ENCODE results near the gene CELF2.

The CELF2 gene

GRCh38 chr10:11049806-11050205 is 32.1 kb downstream of the CELF2 start:
- no peaks in the 10 kb centered on the region for H3K36me3 ChIP-seq (ENCODE audit: control insufficient read depth in 5 of 5, insufficient read depth in 5 of 5, low read length in 5 of 5)
- no peak overlapping the region for H3K4me3 ChIP-seq (ENCODE audit: low read depth in 1 of 5, low read length in 5 of 5)
- H3K9ac ChIP-seq (ENCODE audit: low read length in 5 of 5) = peak overlapping the region in 1 of 5 donors; percentile 1
- no peaks in the 10 kb centered on the region for H3K27me3 ChIP-seq (ENCODE audit: control insufficient read depth in 5 of 5, insufficient read depth in 4 of 5, low read length in 5 of 5)
- H3K27ac ChIP-seq (ENCODE audit: low read depth, low read length) = no peak overlapping the region
- peaks cover 0 to 55% (median 51%) of the 10 kb centered on the region in 5 donors for H3K4me1 ChIP-seq (ENCODE audit: control insufficient read depth in 5 of 5, insufficient read depth in 5 of 5, low read length in 5 of 5)
- H3K9me3 ChIP-seq (ENCODE audit: control insufficient read depth in 5 of 5, low read length in 5 of 5) = no peaks in the 10 kb centered on the region

- peaks cover 0 to 54% (median 51%) of the 10 kb centered on the region in 5 donors for H3K4me1 ChIP-seq (ENCODE audit: control insufficient read depth in 5 of 5, insufficient read depth in 5 of 5, low read length in 5 of 5)
- H3K27me3 ChIP-seq (ENCODE audit: control insufficient read depth in 5 of 5, insufficient read depth in 4 of 5, low read length in 5 of 5) = no peaks in the 10 kb centered on the region
- no peak overlapping the region for H3K27ac ChIP-seq (ENCODE audit: low read depth, low read length)
- H3K9ac ChIP-seq (ENCODE audit: low read length in 5 of 5) = peak overlapping the region in 1 of 5 donors; percentile 10
- H3K9me3 ChIP-seq (ENCODE audit: control insufficient read depth in 5 of 5, low read length in 5 of 5) = no peaks in the 10 kb centered on the region
- no peaks in the 10 kb centered on the region for H3K36me3 ChIP-seq (ENCODE audit: control insufficient read depth in 5 of 5, insufficient read depth in 5 of 5, low read length in 5 of 5)
- no peak overlapping the region for H3K4me3 ChIP-seq (ENCODE audit: low read depth in 1 of 5, low read length in 5 of 5)
Observed at GRCh38 chr10:11050301-11051287, 32.9 kb downstream of the CELF2 start.

GRCh38 chr10:11057018-11057417 is 39.3 kb downstream of the CELF2 start:
- Histone ChIP-seq H3K27me3 (ENCODE audit: control insufficient read depth in 5 of 5, insufficient read depth in 4 of 5, low read length in 5 of 5) (no peaks in the 10 kb centered on the region), H3K27ac (ENCODE audit: low read depth, low read length) (no peak overlapping the region), H3K4me1 (ENCODE audit: control insufficient read depth in 5 of 5, insufficient read depth in 5 of 5, low read length in 5 of 5) (peaks cover 0 to 13% (median 0%) of the 10 kb centered on the region in 5 donors), H3K9ac (ENCODE audit: low read length in 5 of 5) (no peak overlapping the region), H3K4me3 (ENCODE audit: low read depth in 1 of 5, low read length in 5 of 5) (no peak overlapping the region), H3K9me3 (ENCODE audit: control insufficient read depth in 5 of 5, low read length in 5 of 5) (no peaks in the 10 kb centered on the region), H3K36me3 (ENCODE audit: control insufficient read depth in 5 of 5, insufficient read depth in 5 of 5, low read length in 5 of 5) (no peaks in the 10 kb centered on the region)

- Histone ChIP-seq H3K9me3 (ENCODE audit: control insufficient read depth in 5 of 5, low read length in 5 of 5) (no peaks in the 10 kb centered on the region), H3K4me3 (ENCODE audit: low read depth in 1 of 5, low read length in 5 of 5) (no peak overlapping the region), H3K27me3 (ENCODE audit: control insufficient read depth in 5 of 5, insufficient read depth in 4 of 5, low read length in 5 of 5) (no peaks in the 10 kb centered on the region), H3K9ac (ENCODE audit: low read length in 5 of 5) (no peak overlapping the region), H3K4me1 (ENCODE audit: control insufficient read depth in 5 of 5, insufficient read depth in 5 of 5, low read length in 5 of 5) (peaks cover 0 to 13% (median 0%) of the 10 kb centered on the region in 5 donors), H3K27ac (ENCODE audit: low read depth, low read length) (no peak overlapping the region), H3K36me3 (ENCODE audit: control insufficient read depth in 5 of 5, insufficient read depth in 5 of 5, low read length in 5 of 5) (no peaks in the 10 kb centered on the region)
Observed at GRCh38 chr10:11057448-11057847, 39.8 kb downstream of the CELF2 start.

- no peak overlapping the region for H3K27ac ChIP-seq (ENCODE audit: low read depth, low read length)
- H3K4me3 ChIP-seq (ENCODE audit: low read depth in 1 of 5, low read length in 5 of 5) = no peak overlapping the region
- no peaks in the 10 kb centered on the region for H3K27me3 ChIP-seq (ENCODE audit: control insufficient read depth in 5 of 5, insufficient read depth in 4 of 5, low read length in 5 of 5)
- no peak overlapping the region for H3K9ac ChIP-seq (ENCODE audit: low read length in 5 of 5)
- H3K9me3 ChIP-seq (ENCODE audit: control insufficient read depth in 5 of 5, low read length in 5 of 5) = no peaks in the 10 kb centered on the region
- H3K4me1 ChIP-seq (ENCODE audit: control insufficient read depth in 5 of 5, insufficient read depth in 5 of 5, low read length in 5 of 5) = peaks cover 0 to 13% (median 0%) of the 10 kb centered on the region in 5 donors
- no peaks in the 10 kb centered on the region for H3K36me3 ChIP-seq (ENCODE audit: control insufficient read depth in 5 of 5, insufficient read depth in 5 of 5, low read length in 5 of 5)
Observed at GRCh38 chr10:11057994-11058393, 40.3 kb downstream of the CELF2 start.

- Histone ChIP-seq H3K36me3 (ENCODE audit: control insufficient read depth in 5 of 5, insufficient read depth in 5 of 5, low read length in 5 of 5) (no peaks in the 10 kb centered on the region), H3K4me3 (ENCODE audit: low read depth in 1 of 5, low read length in 5 of 5) (no peak overlapping the region), H3K27me3 (ENCODE audit: control insufficient read depth in 5 of 5, insufficient read depth in 4 of 5, low read length in 5 of 5) (no peaks in the 10 kb centered on the region), H3K27ac (ENCODE audit: low read depth, low read length) (no peak overlapping the region), H3K9me3 (ENCODE audit: control insufficient read depth in 5 of 5, low read length in 5 of 5) (no peaks in the 10 kb centered on the region), H3K9ac (ENCODE audit: low read length in 5 of 5) (no peak overlapping the region), H3K4me1 (ENCODE audit: control insufficient read depth in 5 of 5, insufficient read depth in 5 of 5, low read length in 5 of 5) (peaks cover 0 to 13% (median 0%) of the 10 kb centered on the region in 5 donors)
Observed at GRCh38 chr10:11058965-11059364, 41.3 kb downstream of the CELF2 start.

- no peaks in the 10 kb centered on the region for H3K36me3 ChIP-seq (ENCODE audit: control insufficient read depth in 5 of 5, insufficient read depth in 5 of 5, low read length in 5 of 5)
- H3K27ac ChIP-seq (ENCODE audit: low read depth, low read length) = no peak overlapping the region
- H3K9me3 ChIP-seq (ENCODE audit: control insufficient read depth in 5 of 5, low read length in 5 of 5) = no peaks in the 10 kb centered on the region
- H3K9ac ChIP-seq (ENCODE audit: low read length in 5 of 5) = no peak overlapping the region
- H3K4me1 ChIP-seq (ENCODE audit: control insufficient read depth in 5 of 5, insufficient read depth in 5 of 5, low read length in 5 of 5) = peaks cover 0 to 15% (median 0%) of the 10 kb centered on the region in 5 donors
- H3K4me3 ChIP-seq (ENCODE audit: low read depth in 1 of 5, low read length in 5 of 5) = no peak overlapping the region
- H3K27me3 ChIP-seq (ENCODE audit: control insufficient read depth in 5 of 5, insufficient read depth in 4 of 5, low read length in 5 of 5) = no peaks in the 10 kb centered on the region
Observed at GRCh38 chr10:11063856-11064255, 46.2 kb downstream of the CELF2 start.

- H3K4me1 ChIP-seq (ENCODE audit: control insufficient read depth in 5 of 5, insufficient read depth in 5 of 5, low read length in 5 of 5) = peaks cover 0 to 7% (median 0%) of the 10 kb centered on the region in 5 donors
- H3K9ac ChIP-seq (ENCODE audit: low read length in 5 of 5) = no peak overlapping the region
- no peaks in the 10 kb centered on the region for H3K36me3 ChIP-seq (ENCODE audit: control insufficient read depth in 5 of 5, insufficient read depth in 5 of 5, low read length in 5 of 5)
Observed at GRCh38 chr10:11064832-11065231, 47.2 kb downstream of the CELF2 start.

GRCh38 chr10:11065567-11065966 is 47.9 kb downstream of the CELF2 start:
- Histone ChIP-seq H3K9me3 (ENCODE audit: control insufficient read depth in 5 of 5, low read length in 5 of 5) (no peaks in the 10 kb centered on the region), H3K27ac (ENCODE audit: low read depth, low read length) (no peak overlapping the region), H3K4me1 (ENCODE audit: control insufficient read depth in 5 of 5, insufficient read depth in 5 of 5, low read length in 5 of 5) (peaks cover 0 to 2% (median 0%) of the 10 kb centered on the region in 5 donors), H3K4me3 (ENCODE audit: low read depth in 1 of 5, low read length in 5 of 5) (no peak overlapping the region), H3K27me3 (ENCODE audit: control insufficient read depth in 5 of 5, insufficient read depth in 4 of 5, low read length in 5 of 5) (no peaks in the 10 kb centered on the region), H3K36me3 (ENCODE audit: control insufficient read depth in 5 of 5, insufficient read depth in 5 of 5, low read length in 5 of 5) (no peaks in the 10 kb centered on the region), H3K9ac (ENCODE audit: low read length in 5 of 5) (no peak overlapping the region)

More at GRCh38 chr10:11064832-11065231, 47.2 kb downstream of the CELF2 start:
- no peaks in the 10 kb centered on the region for H3K9me3 ChIP-seq (ENCODE audit: control insufficient read depth in 5 of 5, low read length in 5 of 5)
- no peak overlapping the region for H3K27ac ChIP-seq (ENCODE audit: low read depth, low read length)
- H3K4me3 ChIP-seq (ENCODE audit: low read depth in 1 of 5, low read length in 5 of 5) = no peak overlapping the region
- H3K27me3 ChIP-seq (ENCODE audit: control insufficient read depth in 5 of 5, insufficient read depth in 4 of 5, low read length in 5 of 5) = no peaks in the 10 kb centered on the region

GRCh38 chr10:11066520-11066919 is 48.8 kb downstream of the CELF2 start:
- Histone ChIP-seq H3K4me3 (ENCODE audit: low read depth in 1 of 5, low read length in 5 of 5) (no peak overlapping the region), H3K27ac (ENCODE audit: low read depth, low read length) (no peak overlapping the region), H3K4me1 (ENCODE audit: control insufficient read depth in 5 of 5, insufficient read depth in 5 of 5, low read length in 5 of 5) (peaks cover 0 to 7% (median 0%) of the 10 kb centered on the region in 5 donors), H3K9ac (ENCODE audit: low read length in 5 of 5) (no peak overlapping the region), H3K9me3 (ENCODE audit: control insufficient read depth in 5 of 5, low read length in 5 of 5) (no peaks in the 10 kb centered on the region), H3K27me3 (ENCODE audit: control insufficient read depth in 5 of 5, insufficient read depth in 4 of 5, low read length in 5 of 5) (no peaks in the 10 kb centered on the region), H3K36me3 (ENCODE audit: control insufficient read depth in 5 of 5, insufficient read depth in 5 of 5, low read length in 5 of 5) (no peaks in the 10 kb centered on the region)

Measured in subcutaneous abdominal adipose tissue (tissue), 5 donors.